ENCODE measurements around the gene RAB17. TPM values are rescaled to one million over a fixed set of nuclear protein-coding genes. Genes with fewer than 3 reads are reported as not detected.
"Not testable (repeated sequence)": the region's sequence is repeated elsewhere in the genome, so short reads cannot be mapped to it uniquely, and the experiment has no call there.

RAB17 gene
- total and polyA plus RNA-seq, 10 donors: 0.24 to 2.2 (median 0.67) TPM; not detected in 3

DNA sequence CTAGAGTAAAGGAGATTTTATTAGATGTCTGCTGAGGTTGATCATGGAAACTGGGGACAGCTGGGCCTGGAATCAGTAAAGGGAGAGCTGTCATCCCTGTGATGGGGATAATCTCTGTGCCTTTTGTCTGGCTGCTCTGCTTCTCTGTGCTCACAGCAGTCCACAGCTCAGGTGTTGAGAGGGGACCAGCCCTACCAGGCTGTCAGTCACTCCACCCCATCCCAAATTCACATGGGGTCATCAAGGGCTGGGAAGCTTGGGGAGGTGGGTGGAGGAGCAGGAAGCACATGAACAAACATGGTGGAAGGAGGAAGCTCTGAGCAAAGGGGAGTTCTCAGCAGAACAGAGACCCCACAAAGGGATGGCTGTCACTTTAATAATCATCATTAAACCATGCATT lies 23.1 kb upstream of the RAB17 start:
- H3K4me3 ChIP-seq: no peak overlapping the region

GRCh38 chr2:237612527-237613357 lies 22.2 kb upstream of the RAB17 start:
- DNase-seq: no peak
- peak overlapping the region in 3 of 8 donors; percentile 3 to 18 (median 11) for H3K27ac ChIP-seq
- no peaks in the 10 kb centered on the region for H3K9me3 ChIP-seq
- 84 to 96% (median 91%) methylated on average over 9 to 10 of the region's 10 CpGs for WGBS, 5 donors
- no peak overlapping the region for H3K4me3 ChIP-seq
- H3K4me1 ChIP-seq: peaks cover 10 to 41% (median 32%) of the 10 kb centered on the region in 6 donors
- TF ChIP-seq POLR2AphosphoS5 (IDR thresholded peaks at IDR 0.05) (no peak), CTCF (IDR thresholded peaks at IDR 0.05 in 8 of 11, conservative IDR thresholded peaks at IDR 0.05 in 3 of 11) (no peak), POLR2A (IDR thresholded peaks at IDR 0.05) (no peak)
- no peaks in the 10 kb centered on the region for H3K27me3 ChIP-seq (replicated peaks in 1 of 7)
- no peaks in the 10 kb centered on the region for H3K36me3 ChIP-seq
- intact Hi-C loops (cut with DNase I; ENCODE audit: low total_unique reads): no loop called here

More for the DNA sequence above, 23.1 kb upstream of the RAB17 start:
- peak overlapping the region in 6 of 8 donors; percentile 3 to 84 (median 45) for H3K27ac ChIP-seq
- H3K9me3 ChIP-seq: no peaks in the 10 kb centered on the region
- H3K27me3 ChIP-seq (replicated peaks in 1 of 7): no peaks in the 10 kb centered on the region
- H3K4me1 ChIP-seq: peaks cover 14 to 48% (median 36%) of the 10 kb centered on the region in 6 donors
- no peak for TF ChIP-seq CTCF (IDR thresholded peaks at IDR 0.05 in 8 of 11, conservative IDR thresholded peaks at IDR 0.05 in 3 of 11)
- H3K36me3 ChIP-seq: no peaks in the 10 kb centered on the region
- DNase-seq: no peak
- intact Hi-C loops (cut with DNase I; ENCODE audit: low total_unique reads): no loop called here

DNA sequence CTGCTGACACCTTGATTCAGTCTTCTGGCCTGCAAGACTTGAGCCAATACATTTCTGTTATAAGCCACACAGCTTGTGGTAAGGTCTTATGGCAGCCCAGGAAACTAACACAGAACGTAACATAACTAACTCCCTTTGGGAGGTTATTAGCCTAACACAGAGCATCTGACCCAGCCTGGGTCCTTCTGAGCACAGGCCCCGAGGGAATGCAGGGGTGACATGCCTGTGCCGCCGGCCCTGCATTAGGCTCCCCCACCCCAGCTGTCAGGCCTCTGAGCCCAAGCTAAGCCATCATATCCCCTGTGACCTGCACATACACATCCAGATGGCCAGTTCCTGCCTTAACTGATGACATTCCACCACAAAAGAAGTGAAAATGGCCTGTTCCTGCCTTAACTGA lies 16.0 kb upstream of the RAB17 start:
- 57 to 82% (median 78%) methylated on average over 4 of the region's 4 CpGs for WGBS, 5 donors
- DNase-seq; intact Hi-C loops (cut with DNase I; ENCODE audit: low total_unique reads): not testable (repeated sequence)

DNA sequence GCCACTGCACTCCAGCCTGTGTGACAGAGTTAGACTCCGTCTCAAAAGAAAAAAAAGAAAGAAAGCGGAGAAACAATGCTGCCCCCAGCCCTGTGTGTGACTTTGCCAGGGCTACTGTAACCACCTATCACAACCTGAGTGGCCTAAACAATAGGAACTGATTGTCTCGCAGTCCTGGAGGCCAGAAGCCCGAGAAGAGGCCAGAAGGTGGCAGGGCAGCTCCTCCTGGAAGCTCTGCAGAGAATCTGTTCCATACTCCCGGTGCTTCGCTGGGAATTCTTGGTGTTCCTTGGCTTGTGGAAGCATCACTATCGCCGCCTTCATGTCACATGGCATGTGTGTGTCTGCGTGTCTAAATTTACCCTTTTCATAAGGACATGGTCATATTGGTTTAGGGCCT lies 14.4 kb upstream of the RAB17 start:
- Histone ChIP-seq H3K9me3 (no peaks in the 10 kb centered on the region), H3K36me3 (no peaks in the 10 kb centered on the region), H3K27ac (no peak overlapping the region), H3K4me1 (peaks cover 6 to 33% (median 17%) of the 10 kb centered on the region in 6 donors), H3K27me3 (replicated peaks in 1 of 7) (no peaks in the 10 kb centered on the region), H3K4me3 (no peak overlapping the region)
- TF ChIP-seq CTCF (IDR thresholded peaks at IDR 0.05 in 8 of 11, conservative IDR thresholded peaks at IDR 0.05 in 3 of 11) (no peak), POLR2AphosphoS5 (IDR thresholded peaks at IDR 0.05) (no peak), POLR2A (IDR thresholded peaks at IDR 0.05) (no peak)
- WGBS, 5 donors: 84 to 97% (median 90%) methylated on average over 9 of the region's 9 CpGs
- intact Hi-C loops (cut with DNase I; ENCODE audit: low total_unique reads): no loop called here
- DNase-seq: no peak

More for the DNA sequence above, 16.0 kb upstream of the RAB17 start:
- not testable (repeated sequence) for H3K36me3 ChIP-seq; H3K9me3 ChIP-seq; H3K4me3 ChIP-seq; H3K27me3 ChIP-seq (replicated peaks in 1 of 7); H3K27ac ChIP-seq
- H3K4me1 ChIP-seq: peaks cover 6 to 26% (median 17%) of the 10 kb centered on the region in 6 donors

Measured in spleen (tissue), 11 donors.